AG04449 (cell line): ENCODE measurements around the gene DAPK3.

ENCODE experiments used
- CTCF ChIA-PET: fragments of 350-600 bp; formaldehyde crosslinking; extraction: SDS; loops from one replicate; lab custom pipeline; 2021; ENCODE audit warnings: antibody characterized with exemption; lab: Yijun Ruan, JAX
- POLR2A ChIA-PET: fragments of 400-600, 350-600 bp; formaldehyde crosslinking; extraction: SDS; loops from one replicate; lab custom pipeline; 2020; ENCODE audit warnings: antibody characterized with exemption, inconsistent platforms; lab: Yijun Ruan, JAX
- DNase-seq: peaks from one replicate; pipeline ENCODE4 v3.0.0-alpha.2; 2010; ENCODE audit warnings: low read depth, low spot score
- H3K4me3 ChIP-seq: 2 replicates; pipeline ENCODE4 v1.5.1; 2011; ENCODE audit warnings: low read depth, mild to moderate bottlenecking, control low read depth, low read length
- CTCF ChIP-seq: IDR thresholded peaks from one replicate; pipeline ENCODE4 v1.5.1; 2011; ENCODE audit warnings: mild to moderate bottlenecking, moderate library complexity, low read length, control low read depth, inconsistent platforms; ENCODE audit not compliant: insufficient read depth; ENCODE audit errors: missing control alignments

Gene DAPK3

DNA sequence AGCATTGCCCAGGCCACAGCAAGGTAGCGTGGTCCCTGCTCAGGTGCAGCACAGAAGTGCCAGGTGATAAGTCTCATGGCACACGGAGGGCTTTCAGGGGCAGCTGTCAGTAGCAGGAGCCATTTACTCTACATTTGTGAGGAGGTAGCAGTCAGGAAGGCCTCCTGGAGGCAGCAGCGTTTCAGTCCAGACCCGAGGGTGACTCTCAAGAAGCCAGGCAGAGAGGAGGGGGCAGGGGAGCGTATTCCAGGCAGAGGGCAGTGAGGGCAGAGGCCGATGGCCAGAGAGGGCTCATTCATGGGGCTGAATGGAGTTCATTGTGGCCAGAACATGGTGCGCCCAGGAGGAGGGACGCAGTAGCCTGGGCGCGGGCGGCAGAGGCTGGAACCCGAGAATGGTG lies 45.6 kb upstream of the DAPK3 start:
- POLR2A ChIA-PET = no interaction called here
- CTCF ChIA-PET = no interaction called here
- no peak for DNase-seq
- TF ChIP-seq CTCF = no peak
- no peak overlapping the region for H3K4me3 ChIP-seq

- POLR2A ChIA-PET = no interaction called here
- no peak for TF ChIP-seq CTCF
- DNase-seq = no peak
- CTCF ChIA-PET = no interaction called here
- no peak overlapping the region for H3K4me3 ChIP-seq
These were observed 45.0 kb upstream of the DAPK3 start for GRCh38 chr19:4015705-4016402.

GRCh38 chr19:4014541-4015491 lies 43.9 kb upstream of the DAPK3 start:
- ChIA-PET POLR2A (no interaction called here), CTCF (no interaction called here)
- DNase-seq = no peak
- TF ChIP-seq CTCF = no peak
- no peak overlapping the region for H3K4me3 ChIP-seq

- ChIA-PET CTCF (interaction anchor here (1.7 kb wide), 1 partner anchor 28 kb away, joined by 4 read pairs; the partner anchor contains the start of gene EEF2), POLR2A (no interaction called here)
These were observed 43.1 kb upstream of the DAPK3 start for GRCh38 chr19:4013886-4014540.

DNA sequence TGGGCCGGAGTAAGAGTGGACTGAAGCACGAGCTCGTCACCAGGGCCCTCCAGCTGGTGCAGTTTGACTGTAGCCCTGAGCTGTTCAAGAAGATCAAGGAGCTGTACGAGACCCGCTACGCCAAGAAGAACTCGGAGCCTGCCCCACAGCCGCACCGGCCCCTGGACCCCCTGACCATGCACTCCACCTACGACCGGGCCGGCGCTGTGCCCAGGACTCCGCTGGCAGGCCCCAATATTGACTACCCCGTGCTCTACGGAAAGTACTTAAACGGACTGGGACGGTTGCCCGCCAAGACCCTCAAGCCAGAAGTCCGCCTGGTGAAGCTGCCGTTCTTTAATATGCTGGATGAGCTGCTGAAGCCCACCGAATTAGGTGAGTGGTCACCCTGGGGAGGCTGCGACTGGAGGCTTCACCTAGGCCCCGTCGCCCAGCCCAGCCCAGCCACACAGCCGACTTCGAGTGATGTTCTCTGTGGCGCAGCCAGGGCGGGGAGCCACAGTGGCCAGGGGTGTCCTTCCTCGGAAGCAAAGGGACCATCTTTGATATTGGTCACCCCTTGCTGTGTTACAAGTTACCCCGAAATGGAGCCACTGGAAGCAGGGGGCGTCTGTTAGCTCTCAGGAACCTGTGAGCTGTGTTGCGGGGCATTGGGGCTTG lies 42.2 kb upstream of the DAPK3 start:
- ChIA-PET POLR2A (no interaction called here), CTCF (interaction anchor here (1.7 kb wide), 1 partner anchor 27 kb away, joined by 4 read pairs; the partner anchor contains the start of gene EEF2)
- no peak for DNase-seq
- no peak overlapping the region for H3K4me3 ChIP-seq
- no peak for TF ChIP-seq CTCF

More at GRCh38 chr19:4013886-4014540, 43.1 kb upstream of the DAPK3 start:
- no peak for DNase-seq
- no peak for TF ChIP-seq CTCF
- H3K4me3 ChIP-seq = no peak overlapping the region
